Fibroblast of villous mesenchyme (primary cell): Measurements from ENCODE around the gene RBPJ. TPM values are rescaled to one million over a fixed set of nuclear protein-coding genes. Genes with fewer than 3 reads are reported as not detected.

Experiments
- DNase-seq: peaks from one replicate; pipeline ENCODE4 v3.0.0-alpha.2; 2010; ENCODE audit warnings: low read depth
- H3K4me3 ChIP-seq: 2 replicates; pipeline ENCODE4 v1.5.1; 2011; ENCODE audit warnings: low read depth, mild to moderate bottlenecking, low read length
- total RNA-seq: library from RNA; depleted of rRNA; stranded (reverse); fragments of >200 nt; gene quantifications from 2 replicates; pipeline ENCODE4 v1.2.3, GENCODE V29; 2012
- TF ChIP-seq, protein P1 (sequence below): IDR thresholded peaks from 2 replicates; pipeline ENCODE4 v1.5.1; 2012; ENCODE audit warnings: low read depth, mild to moderate bottlenecking, low read length; ENCODE audit not compliant: insufficient read depth

Gene RBPJ
- total RNA-seq, 1 donor, result 58.7 TPM

DNA sequence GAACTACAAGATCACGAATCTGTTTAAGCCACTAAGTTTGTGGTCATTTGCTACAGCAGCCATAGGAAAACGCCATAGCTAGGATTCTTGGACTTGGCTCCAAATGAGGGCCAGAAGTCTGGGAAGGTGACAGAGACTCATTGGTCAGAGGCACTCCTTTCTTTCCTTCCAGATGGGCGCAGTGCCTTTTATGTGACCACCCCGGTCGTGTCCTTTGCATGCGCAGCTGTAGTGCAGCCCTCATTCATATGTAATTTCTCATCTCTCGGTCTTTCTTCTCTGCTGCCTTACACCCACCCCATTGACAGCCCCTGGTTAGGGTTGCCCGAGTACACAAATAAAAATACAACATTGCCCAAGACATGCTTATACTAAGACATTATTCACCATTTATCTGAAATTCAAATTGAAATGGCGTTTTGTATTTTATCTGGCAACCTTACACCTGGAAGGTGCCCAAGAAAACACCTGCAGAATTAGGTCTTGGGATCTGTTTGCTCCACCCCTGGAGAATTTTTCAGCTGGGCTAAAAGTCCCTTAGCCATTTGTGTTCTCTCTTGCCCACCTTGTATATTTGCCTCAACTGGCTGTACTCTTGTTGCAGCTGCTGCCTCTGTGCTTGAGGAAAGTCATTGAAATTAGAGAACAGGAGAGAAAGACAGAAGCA, 147.6 kb downstream of the RBPJ start:
- TF ChIP-seq, protein P1, sequence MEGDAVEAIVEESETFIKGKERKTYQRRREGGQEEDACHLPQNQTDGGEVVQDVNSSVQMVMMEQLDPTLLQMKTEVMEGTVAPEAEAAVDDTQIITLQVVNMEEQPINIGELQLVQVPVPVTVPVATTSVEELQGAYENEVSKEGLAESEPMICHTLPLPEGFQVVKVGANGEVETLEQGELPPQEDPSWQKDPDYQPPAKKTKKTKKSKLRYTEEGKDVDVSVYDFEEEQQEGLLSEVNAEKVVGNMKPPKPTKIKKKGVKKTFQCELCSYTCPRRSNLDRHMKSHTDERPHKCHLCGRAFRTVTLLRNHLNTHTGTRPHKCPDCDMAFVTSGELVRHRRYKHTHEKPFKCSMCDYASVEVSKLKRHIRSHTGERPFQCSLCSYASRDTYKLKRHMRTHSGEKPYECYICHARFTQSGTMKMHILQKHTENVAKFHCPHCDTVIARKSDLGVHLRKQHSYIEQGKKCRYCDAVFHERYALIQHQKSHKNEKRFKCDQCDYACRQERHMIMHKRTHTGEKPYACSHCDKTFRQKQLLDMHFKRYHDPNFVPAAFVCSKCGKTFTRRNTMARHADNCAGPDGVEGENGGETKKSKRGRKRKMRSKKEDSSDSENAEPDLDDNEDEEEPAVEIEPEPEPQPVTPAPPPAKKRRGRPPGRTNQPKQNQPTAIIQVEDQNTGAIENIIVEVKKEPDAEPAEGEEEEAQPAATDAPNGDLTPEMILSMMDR, result no peak
- DNase-seq, result no peak

DNA sequence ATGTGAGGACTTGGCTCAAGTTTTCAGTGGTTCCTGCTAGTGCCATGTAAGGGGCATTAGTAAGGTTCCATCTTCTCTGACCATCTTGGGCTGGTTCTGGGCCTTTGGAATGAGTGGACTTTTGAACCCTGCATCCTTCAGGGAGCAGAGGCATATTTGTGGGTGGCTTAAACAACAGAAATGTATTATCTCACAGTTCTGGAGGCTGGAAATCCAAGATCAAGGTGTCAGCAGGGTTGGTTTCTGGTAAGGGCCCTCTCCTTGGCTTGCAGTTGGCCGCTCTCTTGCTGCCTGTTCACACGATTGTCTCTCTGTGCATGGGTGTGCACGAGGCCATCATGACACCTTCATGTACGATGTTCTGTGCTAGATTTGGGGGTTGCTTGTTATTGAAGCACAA, 148.2 kb downstream of the RBPJ start:
- no peak for DNase-seq
- H3K4me3 ChIP-seq, result no peak overlapping the region
- TF ChIP-seq, protein P1, result no peak

More for the DNA sequence above, 147.6 kb downstream of the RBPJ start:
- H3K4me3 ChIP-seq, result no peak overlapping the region

DNA sequence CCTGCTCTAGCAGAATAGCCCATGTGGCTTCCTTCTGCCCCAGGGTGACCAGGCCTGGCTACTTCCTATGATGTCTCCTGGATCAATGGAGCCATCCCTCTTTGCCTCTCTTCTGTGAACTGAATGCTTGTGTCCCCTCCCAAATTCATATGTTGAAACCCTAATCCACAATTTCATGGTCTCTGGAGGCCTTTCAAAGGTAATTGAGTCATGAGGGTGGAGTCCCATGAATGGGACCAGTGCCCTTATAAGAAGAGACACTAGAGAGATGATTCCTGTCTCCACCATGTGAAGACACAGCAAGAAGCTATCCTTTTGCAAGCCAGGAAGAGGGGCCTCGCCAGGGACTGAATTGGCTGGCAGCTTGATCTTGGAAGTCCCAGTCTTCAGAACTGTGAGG, 151.1 kb downstream of the RBPJ start:
- H3K4me3 ChIP-seq, result no peak overlapping the region
- TF ChIP-seq, protein P1, result no peak
- no peak for DNase-seq

DNA sequence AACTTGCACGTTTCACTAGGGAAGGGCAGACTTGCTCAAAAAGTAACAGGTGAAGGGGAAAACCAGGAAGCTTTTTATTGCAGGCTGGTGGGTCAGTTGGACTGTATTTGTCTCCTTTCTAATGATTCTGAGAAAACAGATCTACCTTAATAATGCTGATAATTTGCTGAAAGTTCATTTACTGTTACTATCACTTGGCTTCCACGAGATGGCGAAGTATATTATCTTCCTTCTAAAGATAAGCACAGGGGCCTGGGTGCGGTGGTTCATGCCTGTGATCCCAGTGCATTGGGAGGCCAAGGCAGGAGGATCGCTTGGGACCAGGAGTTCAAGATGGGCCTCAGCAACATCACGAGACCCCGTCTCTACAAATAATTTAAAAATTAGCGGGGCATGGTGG, 153.1 kb downstream of the RBPJ start:
- H3K4me3 ChIP-seq, result no peak overlapping the region
- DNase-seq, result no peak
- TF ChIP-seq, protein P1, result no peak

DNA sequence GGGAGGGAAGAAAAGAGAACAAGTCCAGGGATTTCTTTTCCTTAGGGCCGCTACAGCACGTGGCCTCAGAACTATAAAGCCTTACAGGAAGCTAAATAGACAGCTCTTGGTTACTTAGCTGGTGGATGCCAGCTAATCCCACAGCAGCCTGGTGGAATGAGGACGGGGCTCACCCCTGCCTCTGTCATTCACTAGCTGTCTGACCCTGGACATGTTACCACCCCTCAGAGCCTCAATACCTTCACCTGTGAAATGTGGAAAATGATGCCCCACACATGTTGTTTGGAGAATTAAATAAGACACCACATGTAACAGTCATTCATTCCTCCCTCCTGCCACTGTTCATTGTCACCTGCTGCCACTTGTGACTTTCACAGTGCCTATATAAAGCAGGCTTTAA, 153.7 kb downstream of the RBPJ start:
- no peak overlapping the region for H3K4me3 ChIP-seq
- TF ChIP-seq, protein P1, result no peak
- no peak for DNase-seq

DNA sequence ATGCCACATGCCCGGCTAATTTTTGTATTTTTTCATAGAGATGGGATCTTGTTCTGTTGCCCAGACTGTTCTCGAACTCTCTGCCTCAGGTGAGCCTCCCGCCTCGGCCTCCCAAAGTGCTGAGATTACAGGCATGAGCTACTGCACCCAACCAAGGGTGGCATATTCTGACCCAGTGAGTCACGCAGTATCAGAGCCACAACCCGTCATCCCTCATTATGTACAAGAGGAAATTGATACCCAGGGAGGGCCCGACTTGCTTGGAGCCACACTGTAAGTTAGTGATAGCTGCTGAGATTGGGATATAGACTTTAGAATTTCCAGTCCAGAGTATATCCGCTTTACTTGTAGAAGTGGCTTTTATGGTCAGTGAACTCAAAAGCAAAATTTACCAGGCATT, 154.9 kb downstream of the RBPJ start:
- TF ChIP-seq, protein P1, result no peak
- DNase-seq, result no peak
- no peak overlapping the region for H3K4me3 ChIP-seq

DNA sequence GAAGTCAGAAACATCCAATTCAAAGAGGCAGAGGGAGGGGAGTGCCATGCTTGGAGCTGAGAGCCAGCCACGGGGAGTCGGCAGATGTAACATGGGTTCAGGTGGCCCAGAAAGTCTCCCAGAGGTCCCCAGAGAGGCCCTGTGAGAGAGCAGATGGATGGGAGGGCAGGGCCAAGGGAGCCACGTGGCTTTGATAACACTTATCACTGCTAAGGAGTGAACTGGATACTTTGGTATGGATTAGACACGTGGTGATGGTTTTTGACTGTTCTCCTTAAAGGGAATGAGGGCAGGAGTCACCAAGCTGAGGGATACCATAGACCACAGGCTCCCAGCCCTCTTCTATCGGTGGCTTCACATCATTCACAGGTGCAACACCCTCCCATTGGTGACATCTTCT, 155.7 kb downstream of the RBPJ start:
- TF ChIP-seq, protein P1, result no peak
- DNase-seq, result no peak
- H3K4me3 ChIP-seq, result no peak overlapping the region
